Suppressor macrophage (primary cell): ENCODE data around the gene PPP1R13B.
"Not testable (repeated sequence)": the region's sequence is repeated elsewhere in the genome, so short reads cannot be mapped to it uniquely, and the experiment has no call there.

Experiments
- DNase-seq, 4 experiments: peaks; one replicate each; pipeline ENCODE4 v3.0.0-alpha.2; 2020 to 2022

PPP1R13B gene

GRCh38 chr14:103832046-103832445, 15.3 kb downstream of the PPP1R13B start:
- peak; percentile 11 to 57 (median 49) for DNase-seq

- no peak for DNase-seq
Observed at GRCh38 chr14:103830511-103831270, 16.7 kb downstream of the PPP1R13B start.

GRCh38 chr14:103828315-103828967, 18.9 kb downstream of the PPP1R13B start:
- DNase-seq, result no peak

GRCh38 chr14:103825101-103825500, 22.3 kb downstream of the PPP1R13B start:
- no peak for DNase-seq

- no peak for DNase-seq
Observed at GRCh38 chr14:103820908-103821307, 26.5 kb downstream of the PPP1R13B start.

GRCh38 chr14:103820382-103820781, 27.0 kb downstream of the PPP1R13B start:
- DNase-seq, result no peak

GRCh38 chr14:103819503-103820307, 27.7 kb downstream of the PPP1R13B start:
- no peak for DNase-seq

- no peak for DNase-seq
Observed at GRCh38 chr14:103818870-103819269, 28.5 kb downstream of the PPP1R13B start.

- no peak for DNase-seq
Observed at GRCh38 chr14:103818422-103818821, 29.0 kb downstream of the PPP1R13B start.

- no peak for DNase-seq
Observed at GRCh38 chr14:103817595-103817994, 29.8 kb downstream of the PPP1R13B start.

- DNase-seq, result no peak
Observed at GRCh38 chr14:103816991-103817390, 30.4 kb downstream of the PPP1R13B start.

- no peak for DNase-seq
Observed at GRCh38 chr14:103815253-103815652, 32.1 kb downstream of the PPP1R13B start.

GRCh38 chr14:103811189-103811588, 36.2 kb downstream of the PPP1R13B start:
- DNase-seq, result no peak

- peak; percentile 74 to 89 (median 82) for DNase-seq
Observed at GRCh38 chr14:103808403-103809001, 38.9 kb downstream of the PPP1R13B start.

- DNase-seq, result no peak
Observed at GRCh38 chr14:103806805-103807204, 40.6 kb downstream of the PPP1R13B start.

GRCh38 chr14:103805708-103806107, 41.7 kb downstream of the PPP1R13B start:
- DNase-seq, result no peak

GRCh38 chr14:103803661-103804060, 43.7 kb downstream of the PPP1R13B start:
- DNase-seq, result no peak

- DNase-seq, result peak; percentile 23 to 59 (median 54)
Observed at GRCh38 chr14:103802356-103802755, 45.0 kb downstream of the PPP1R13B start.

- peak; percentile 49 to 78 (median 68) for DNase-seq
Observed at GRCh38 chr14:103801459-103801858, 45.9 kb downstream of the PPP1R13B start.

GRCh38 chr14:103793192-103793591, 54.2 kb downstream of the PPP1R13B start:
- peak in 1 of 4 experiments; percentile 6 for DNase-seq

GRCh38 chr14:103788086-103788485, 59.3 kb downstream of the PPP1R13B start:
- no peak for DNase-seq

GRCh38 chr14:103782376-103782775, 65.0 kb downstream of the PPP1R13B start:
- DNase-seq, result no peak

GRCh38 chr14:103776319-103776718, 71.1 kb downstream of the PPP1R13B start:
- DNase-seq, result not testable (repeated sequence)
